ENCODE measurements around the gene DNAH11. TPM values are rescaled to one million over a fixed set of nuclear protein-coding genes. Genes with fewer than 3 reads are reported as not detected.

Gene DNAH11
- total RNA-seq, 1 experiment from 2014 or later, result 0.54 TPM

- CTCF ChIA-PET, result no interaction called here
- intact Hi-C loops (cut with micrococcal nuclease; ENCODE audit: unreplicated experiment), result no loop called here
These were observed 405.5 kb downstream of the DNAH11 start for GRCh38 chr7:21948364-21948763.

DNA sequence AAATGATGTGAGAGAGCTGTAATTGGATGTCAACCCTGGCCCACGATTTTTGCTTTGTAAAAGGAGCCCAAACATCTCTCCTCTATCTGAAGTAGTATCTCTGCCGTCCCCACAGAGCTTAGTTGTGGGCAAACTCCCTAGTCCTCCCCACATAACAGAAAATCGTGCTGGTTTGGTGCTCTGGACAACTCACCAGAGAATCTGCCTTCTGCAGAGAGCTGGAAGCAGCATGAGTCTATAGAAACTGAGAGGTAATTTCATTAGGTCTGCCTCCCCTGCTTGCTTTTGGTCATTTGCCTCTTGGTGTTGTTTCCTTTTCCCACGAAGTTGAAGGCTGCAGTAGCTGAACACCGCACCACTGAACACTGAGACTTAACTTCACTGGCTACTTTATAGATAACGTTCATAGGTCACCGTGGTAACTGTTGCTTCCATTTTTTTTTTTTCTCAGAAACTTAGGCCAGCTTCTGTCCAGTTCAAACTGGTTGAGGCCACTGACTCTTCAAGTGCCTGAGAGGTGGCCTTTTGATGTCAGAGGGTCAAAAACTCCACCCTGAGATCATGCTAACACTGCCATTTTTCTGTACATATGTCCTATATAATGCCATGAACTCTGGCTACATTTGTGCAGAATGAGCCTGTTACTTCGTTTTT is 406.2 kb downstream of the DNAH11 start:
- ChIA-PET POLR2A (ENCODE audit: low non-redundant PET) (no interaction called here), CTCF (no interaction called here)
- H3K36me3 ChIP-seq (ENCODE audit: insufficient read depth, low read length, poor library complexity, severe bottlenecking), result no peaks in the 10 kb centered on the region
- intact Hi-C loops (cut with micrococcal nuclease; ENCODE audit: unreplicated experiment), result no loop called here
- DNase-seq (ENCODE audit: low spot score), result no peak
- H3K4me1 ChIP-seq (ENCODE audit: insufficient read depth, low read length, poor library complexity, severe bottlenecking), result peaks cover 11% of the 10 kb centered on the region
- no peak for TF ChIP-seq EZH2 (IDR thresholded peaks at IDR 0.05; ENCODE audit: borderline replicate concordance, low read depth, low read length, poor library complexity, severe bottlenecking)
- TF ChIP-seq, protein P1, sequence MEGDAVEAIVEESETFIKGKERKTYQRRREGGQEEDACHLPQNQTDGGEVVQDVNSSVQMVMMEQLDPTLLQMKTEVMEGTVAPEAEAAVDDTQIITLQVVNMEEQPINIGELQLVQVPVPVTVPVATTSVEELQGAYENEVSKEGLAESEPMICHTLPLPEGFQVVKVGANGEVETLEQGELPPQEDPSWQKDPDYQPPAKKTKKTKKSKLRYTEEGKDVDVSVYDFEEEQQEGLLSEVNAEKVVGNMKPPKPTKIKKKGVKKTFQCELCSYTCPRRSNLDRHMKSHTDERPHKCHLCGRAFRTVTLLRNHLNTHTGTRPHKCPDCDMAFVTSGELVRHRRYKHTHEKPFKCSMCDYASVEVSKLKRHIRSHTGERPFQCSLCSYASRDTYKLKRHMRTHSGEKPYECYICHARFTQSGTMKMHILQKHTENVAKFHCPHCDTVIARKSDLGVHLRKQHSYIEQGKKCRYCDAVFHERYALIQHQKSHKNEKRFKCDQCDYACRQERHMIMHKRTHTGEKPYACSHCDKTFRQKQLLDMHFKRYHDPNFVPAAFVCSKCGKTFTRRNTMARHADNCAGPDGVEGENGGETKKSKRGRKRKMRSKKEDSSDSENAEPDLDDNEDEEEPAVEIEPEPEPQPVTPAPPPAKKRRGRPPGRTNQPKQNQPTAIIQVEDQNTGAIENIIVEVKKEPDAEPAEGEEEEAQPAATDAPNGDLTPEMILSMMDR (conservative IDR thresholded peaks at IDR 0.05; ENCODE audit: low read depth, low read length), result no peak
- BruUV-seq (replicated peaks), result no TSS peak
- H3K27ac ChIP-seq (ENCODE audit: low read depth, low read length, poor library complexity, severe bottlenecking), result no peak overlapping the region
- H3K27me3 ChIP-seq (replicated peaks; ENCODE audit: insufficient read depth, low read depth, low read length, poor library complexity), result no peaks in the 10 kb centered on the region
- H3K9me3 ChIP-seq (ENCODE audit: low read depth, low read length, poor library complexity, severe bottlenecking), result no peaks in the 10 kb centered on the region
- H3K4me3 ChIP-seq (ENCODE audit: low read depth, low read length, poor library complexity, severe bottlenecking), result no peak overlapping the region

More at GRCh38 chr7:21948364-21948763, 405.5 kb downstream of the DNAH11 start:
- Histone ChIP-seq H3K4me1 (ENCODE audit: insufficient read depth, low read length, poor library complexity, severe bottlenecking) (peaks cover 17% of the 10 kb centered on the region), H3K36me3 (ENCODE audit: insufficient read depth, low read length, poor library complexity, severe bottlenecking) (no peaks in the 10 kb centered on the region), H3K27me3 (replicated peaks; ENCODE audit: insufficient read depth, low read depth, low read length, poor library complexity) (no peaks in the 10 kb centered on the region), H3K9me3 (ENCODE audit: low read depth, low read length, poor library complexity, severe bottlenecking) (no peaks in the 10 kb centered on the region), H3K27ac (ENCODE audit: low read depth, low read length, poor library complexity, severe bottlenecking) (no peak overlapping the region), H3K4me3 (ENCODE audit: low read depth, low read length, poor library complexity, severe bottlenecking) (no peak overlapping the region)
- no TSS peak for BruUV-seq (replicated peaks)
- DNase-seq (ENCODE audit: low spot score), result no peak
- POLR2A ChIA-PET (ENCODE audit: low non-redundant PET), result no interaction called here
- no peak for TF ChIP-seq EZH2 (IDR thresholded peaks at IDR 0.05; ENCODE audit: borderline replicate concordance, low read depth, low read length, poor library complexity, severe bottlenecking)
- TF ChIP-seq, protein P1 (conservative IDR thresholded peaks at IDR 0.05; ENCODE audit: low read depth, low read length), result no peak

Other genes with a start within 250 kb of the DNAH11 start
- gene SP4, start 115.0 kb upstream of the DNAH11 start, total RNA-seq (2021), result 9.1 and 9.3 TPM in 2 replicates